NB4 (cell line): ENCODE results near the gene SRRM2.

Experiments used
- DNase-seq: peaks from one replicate; pipeline ENCODE4 v3.0.0; 2010; ENCODE audit warnings: low read depth
- H3K4me3 ChIP-seq: one replicate; pipeline ENCODE4 v1.5.1; 2011; ENCODE audit warnings: mild to moderate bottlenecking, low read depth, low read length, moderate library complexity
- MYC ChIP-seq: IDR thresholded peaks from 2 replicates; pipeline ENCODE4 v1.6.1; 2011; ENCODE audit warnings: low read depth, low read length
- POLR2A ChIP-seq: IDR thresholded peaks from 2 replicates; pipeline ENCODE4 v1.6.1; 2011; ENCODE audit warnings: mild to moderate bottlenecking; ENCODE audit not compliant: insufficient read length; ENCODE audit errors: extremely low read depth
- TF ChIP-seq, protein P1 (sequence below): IDR thresholded peaks from one replicate; pipeline ENCODE4 v1.5.1; 2012; ENCODE audit warnings: low read depth, low read length
- TF ChIP-seq, protein P2 (sequence below): IDR thresholded peaks from 2 replicates; pipeline ENCODE4 v1.6.1; 2011; ENCODE audit warnings: low read depth, low read length

SRRM2 gene

DNA sequence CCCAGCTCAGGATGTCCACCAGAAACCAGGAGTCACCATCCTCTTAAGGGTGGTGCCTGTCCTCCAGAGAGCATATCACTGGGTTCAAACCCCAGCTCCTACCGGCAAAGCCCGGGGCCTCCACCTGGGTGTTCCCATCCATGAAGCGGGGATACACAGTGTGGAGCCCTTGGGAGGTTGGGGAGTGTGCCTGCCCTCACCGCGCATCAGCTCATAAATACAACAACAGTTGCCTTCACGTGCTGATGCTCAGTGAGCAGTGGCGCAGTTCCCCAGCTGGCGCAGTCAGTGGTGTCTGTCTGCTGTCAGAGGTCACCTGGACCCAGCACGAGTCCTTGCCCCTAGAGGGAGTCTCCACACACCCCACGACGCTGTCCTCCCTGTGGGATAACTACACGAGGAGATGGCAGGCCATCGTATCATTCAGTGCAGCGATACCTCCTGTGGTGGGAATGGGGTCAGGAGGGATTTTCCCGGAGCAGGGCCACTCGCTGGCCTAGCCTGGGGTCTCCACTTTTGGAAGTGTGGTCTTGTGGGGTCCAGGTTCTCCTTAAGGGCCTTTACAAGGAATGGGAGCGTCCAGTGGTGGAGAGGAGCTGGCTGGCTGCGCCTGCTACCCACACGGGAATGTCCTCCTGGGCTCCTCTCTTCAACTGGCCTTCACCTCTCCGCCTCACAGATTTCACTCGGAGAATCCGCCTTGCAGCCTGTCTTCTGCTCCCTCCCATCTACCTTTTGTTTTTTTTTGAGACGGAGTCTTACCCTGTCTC is 26.9 kb downstream of the SRRM2 start:
- DNase-seq = no peak
- no peak overlapping the region for H3K4me3 ChIP-seq
- no peak for TF ChIP-seq POLR2A
- TF ChIP-seq, protein P1, sequence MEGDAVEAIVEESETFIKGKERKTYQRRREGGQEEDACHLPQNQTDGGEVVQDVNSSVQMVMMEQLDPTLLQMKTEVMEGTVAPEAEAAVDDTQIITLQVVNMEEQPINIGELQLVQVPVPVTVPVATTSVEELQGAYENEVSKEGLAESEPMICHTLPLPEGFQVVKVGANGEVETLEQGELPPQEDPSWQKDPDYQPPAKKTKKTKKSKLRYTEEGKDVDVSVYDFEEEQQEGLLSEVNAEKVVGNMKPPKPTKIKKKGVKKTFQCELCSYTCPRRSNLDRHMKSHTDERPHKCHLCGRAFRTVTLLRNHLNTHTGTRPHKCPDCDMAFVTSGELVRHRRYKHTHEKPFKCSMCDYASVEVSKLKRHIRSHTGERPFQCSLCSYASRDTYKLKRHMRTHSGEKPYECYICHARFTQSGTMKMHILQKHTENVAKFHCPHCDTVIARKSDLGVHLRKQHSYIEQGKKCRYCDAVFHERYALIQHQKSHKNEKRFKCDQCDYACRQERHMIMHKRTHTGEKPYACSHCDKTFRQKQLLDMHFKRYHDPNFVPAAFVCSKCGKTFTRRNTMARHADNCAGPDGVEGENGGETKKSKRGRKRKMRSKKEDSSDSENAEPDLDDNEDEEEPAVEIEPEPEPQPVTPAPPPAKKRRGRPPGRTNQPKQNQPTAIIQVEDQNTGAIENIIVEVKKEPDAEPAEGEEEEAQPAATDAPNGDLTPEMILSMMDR = no peak
- TF ChIP-seq, protein P2, sequence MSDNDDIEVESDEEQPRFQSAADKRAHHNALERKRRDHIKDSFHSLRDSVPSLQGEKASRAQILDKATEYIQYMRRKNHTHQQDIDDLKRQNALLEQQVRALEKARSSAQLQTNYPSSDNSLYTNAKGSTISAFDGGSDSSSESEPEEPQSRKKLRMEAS = no peak
- no peak for TF ChIP-seq MYC

DNA sequence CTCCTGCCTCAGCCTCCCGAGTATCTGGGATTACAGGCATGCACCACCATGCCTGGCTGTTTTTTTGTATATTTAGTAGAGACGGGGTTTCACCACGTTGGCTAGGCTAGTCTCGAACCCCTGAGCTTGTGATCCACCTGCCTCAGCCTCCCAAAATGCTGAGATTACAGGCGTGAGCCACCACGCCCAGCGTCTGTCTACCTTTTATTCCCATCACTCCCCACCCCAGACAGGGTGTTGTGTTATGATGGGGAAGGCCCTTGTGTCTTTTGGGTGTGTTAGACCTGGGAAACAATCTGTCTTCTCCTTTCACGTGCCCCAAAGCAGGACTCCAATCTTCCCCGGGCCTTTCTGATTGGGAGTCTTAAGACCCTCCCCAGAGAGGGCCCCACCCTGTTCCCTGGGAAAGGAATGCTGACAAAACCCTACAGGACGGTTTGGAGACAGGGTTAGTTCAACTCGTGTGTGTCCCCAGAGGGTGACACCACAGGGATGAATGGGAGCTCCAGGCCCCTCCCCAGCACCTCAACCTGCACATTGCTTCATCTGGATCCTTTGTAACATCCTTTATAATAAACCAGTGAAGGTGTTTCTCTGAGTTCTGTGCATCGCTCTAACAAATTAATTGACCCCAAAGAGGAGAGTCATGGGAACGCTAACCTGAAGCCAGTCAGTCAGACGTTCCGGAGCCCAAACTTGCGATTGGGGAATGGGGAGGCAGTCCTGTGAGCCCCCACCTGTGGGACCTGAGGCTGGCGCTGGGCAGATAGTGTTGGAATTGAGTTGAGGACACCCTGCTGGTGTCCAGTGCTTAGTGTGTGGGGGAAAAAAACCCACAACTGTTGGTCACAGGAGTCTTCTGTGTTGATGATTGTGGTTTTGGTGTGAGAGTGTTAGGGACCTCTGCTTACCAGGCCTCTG is 27.8 kb downstream of the SRRM2 start:
- H3K4me3 ChIP-seq = no peak overlapping the region
- DNase-seq = no peak
- TF ChIP-seq POLR2A (no peak), MYC (no peak)
- TF ChIP-seq, protein P1 = no peak
- TF ChIP-seq, protein P2 = no peak

DNA sequence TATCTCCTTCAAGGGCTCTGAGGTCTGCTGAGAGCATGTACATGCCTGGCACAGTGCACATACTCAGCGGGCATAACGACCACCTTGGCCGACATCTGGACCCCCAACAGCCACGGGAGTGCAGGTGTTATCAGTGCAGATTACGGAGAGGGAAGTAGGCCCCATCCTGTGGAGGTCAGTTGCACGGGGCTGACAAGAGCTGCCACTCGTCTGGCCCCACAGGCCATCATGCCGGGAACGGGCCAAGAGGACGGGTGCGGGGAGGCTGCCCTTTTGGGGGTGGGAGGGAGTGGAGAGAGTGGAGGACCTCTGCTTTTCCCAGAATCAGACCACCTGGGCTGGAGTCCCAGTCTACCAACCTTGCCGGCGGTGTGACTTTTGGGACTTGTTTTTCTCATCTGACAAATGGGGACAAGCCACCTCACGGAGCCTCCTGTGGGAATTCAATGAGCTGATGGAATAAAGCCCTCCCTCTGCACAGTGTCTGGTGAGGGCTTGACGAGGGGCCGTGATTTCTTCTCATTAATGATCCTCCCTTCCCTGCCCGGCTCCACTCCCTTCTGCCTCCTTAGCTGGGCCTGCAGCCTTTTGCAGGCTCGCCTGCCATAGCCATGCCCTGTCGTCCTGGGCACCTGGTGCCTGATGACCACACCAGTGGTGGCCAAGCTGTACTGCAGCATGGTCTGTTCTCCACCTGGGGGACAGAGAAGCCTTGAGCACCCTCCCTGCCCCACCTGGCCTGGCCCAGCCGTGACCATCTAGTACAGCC is 30.3 kb downstream of the SRRM2 start:
- DNase-seq = no peak
- TF ChIP-seq, protein P2 = no peak
- TF ChIP-seq, protein P1 = no peak
- TF ChIP-seq POLR2A (no peak), MYC (no peak)
- H3K4me3 ChIP-seq = no peak overlapping the region

DNA sequence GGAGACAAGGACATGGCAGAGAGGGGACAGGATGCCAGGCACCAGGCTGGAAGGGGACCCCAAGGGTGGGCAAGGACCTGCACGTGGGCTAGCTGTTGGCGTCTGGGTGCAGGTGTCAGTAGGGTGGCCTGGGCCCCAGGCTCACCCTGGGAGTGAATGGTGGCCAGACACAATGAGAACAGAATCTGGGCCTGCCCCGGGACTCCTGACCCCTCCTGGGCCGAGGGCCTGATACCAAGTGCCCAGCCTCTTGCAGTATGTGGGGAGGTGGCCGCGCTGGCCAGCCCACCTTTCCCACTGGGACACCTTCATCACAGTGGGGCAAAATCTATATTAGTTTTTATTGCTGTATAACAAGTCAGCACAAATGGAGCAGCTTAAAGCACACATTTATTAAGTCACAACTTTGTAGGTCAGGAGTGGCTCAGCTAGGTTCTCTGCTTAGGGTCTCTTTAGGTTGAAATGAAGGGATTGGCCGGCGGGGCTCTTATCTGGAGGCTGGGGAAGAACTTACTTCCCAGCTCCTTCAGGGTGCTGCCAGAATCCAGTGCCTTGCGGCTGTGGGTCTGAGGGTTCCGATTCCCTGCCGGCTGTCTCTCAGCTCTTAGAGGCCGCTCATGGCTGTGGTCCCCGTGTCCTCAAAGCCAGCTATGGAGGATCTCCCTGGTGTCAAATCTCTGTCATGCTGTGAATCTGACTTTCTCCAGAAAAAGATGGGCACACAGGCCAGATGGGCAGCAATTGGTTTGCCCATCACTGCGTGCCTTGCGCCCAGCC is 31.3 kb downstream of the SRRM2 start:
- H3K4me3 ChIP-seq = no peak overlapping the region
- TF ChIP-seq, protein P2 = no peak
- no peak for TF ChIP-seq MYC
- DNase-seq = no peak

DNA sequence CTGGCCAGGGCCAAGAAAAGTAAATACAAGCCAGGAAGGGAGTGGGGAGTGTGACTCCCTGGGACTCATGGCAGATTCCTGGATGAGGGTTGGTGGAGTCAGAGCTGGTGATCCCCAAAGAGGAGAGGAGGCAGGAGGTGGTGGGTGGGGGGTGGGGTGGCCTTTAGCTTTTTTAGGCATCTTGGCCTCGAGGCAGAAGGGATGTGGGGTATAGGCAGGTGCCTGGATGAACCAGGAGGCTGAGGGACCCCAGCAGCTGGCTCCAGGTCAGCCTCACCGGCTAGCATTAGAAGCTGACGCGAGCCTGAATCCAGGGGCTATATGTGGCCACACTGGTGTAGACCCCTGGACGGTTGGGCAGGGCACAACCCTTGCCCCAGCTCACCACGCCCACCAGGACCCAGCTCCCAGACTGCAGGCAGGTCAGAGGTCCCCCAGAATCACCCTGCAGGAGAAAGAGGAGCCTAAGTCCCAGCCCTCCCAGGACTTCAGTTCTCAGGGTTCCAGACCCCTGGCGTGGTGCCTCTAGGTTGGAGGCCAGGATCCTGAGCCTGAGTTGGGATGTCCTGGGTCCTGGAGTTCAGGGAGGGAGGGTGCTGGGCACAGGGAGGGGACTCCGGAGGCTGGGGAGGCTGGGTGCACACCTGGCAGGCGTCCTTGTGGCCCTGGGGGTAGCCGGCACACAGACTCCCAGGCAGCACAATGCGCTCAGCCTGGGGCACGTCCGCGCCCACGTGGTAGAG is 32.1 kb downstream of the SRRM2 start:
- TF ChIP-seq POLR2A (no peak), MYC (no peak)
- TF ChIP-seq, protein P2 = no peak
- TF ChIP-seq, protein P1 = no peak
- no peak for DNase-seq
- no peak overlapping the region for H3K4me3 ChIP-seq
